PC-9 (cell line): ENCODE measurements around the gene LZTFL1. TPM values are rescaled to one million over a fixed set of nuclear protein-coding genes. Genes with fewer than 3 reads are reported as not detected.
A peak's percentile ranks its signal among the peaks of the same experiment; 100 is the strongest.

Source experiments
- BruUV-seq: library from RNA; stranded (reverse); fragments of 400-500 nt; replicated peaks from 2 replicates; lab custom pipeline; 2021; lab: Mats Ljungman, UMichigan
- CTCF ChIA-PET: fragments of 300-600 bp; sonication (Branson Sonifier 250); formaldehyde crosslinking; loops from one replicate; lab custom pipeline; 2022; ENCODE audit warnings: antibody characterized with exemption; lab: Charles Lee
- POLR2A ChIA-PET: fragments of 300-600 bp; sonication (Branson Sonifier 250); formaldehyde crosslinking; loops from one replicate; lab custom pipeline; 2022; ENCODE audit warnings: antibody characterized with exemption; ENCODE audit not compliant: unreplicated experiment; lab: Charles Lee
- DNase-seq, 2 experiments: peaks; one replicate each; pipeline versions ENCODE4 v3.0.0 to v3.0.0-alpha.2; 2015 to 2022; ENCODE audit warnings: mixed read lengths in 1 of 2
- H2AFZ ChIP-seq: fragments of 200-600 bp; sonication (generic); 2 replicates; pipeline ENCODE4 v1.8.1; 2017; ENCODE audit warnings: antibody characterized with exemption
- H3F3A ChIP-seq: fragments of 200-600 bp; sonication (generic); 2 replicates; pipeline ENCODE4 v1.8.1; 2017; ENCODE audit warnings: antibody characterized with exemption, mild to moderate bottlenecking, low read depth; ENCODE audit not compliant: insufficient read depth
- H3K27ac ChIP-seq: fragments of 200-600 bp; sonication (generic); 2 replicates; pipeline ENCODE4 v1.6.1; 2016; ENCODE audit warnings: mixed run types
- H3K27me3 ChIP-seq: fragments of 200-600 bp; sonication (generic); 2 replicates; pipeline ENCODE4 v1.6.1; 2016; ENCODE audit warnings: low read depth, mixed run types; ENCODE audit not compliant: insufficient read depth
- H3K36me3 ChIP-seq: fragments of 200-600 bp; sonication (generic); 2 replicates; pipeline ENCODE4 v1.6.1; 2016; ENCODE audit warnings: low read depth, mixed run types
- H3K4me1 ChIP-seq: fragments of 200-600 bp; sonication (generic); replicated peaks from 2 replicates; pipeline ENCODE4 v1.6.1; 2016; ENCODE audit warnings: mixed run types; ENCODE audit not compliant: insufficient read depth
- H3K4me2 ChIP-seq: fragments of 200-600 bp; sonication (generic); 2 replicates; pipeline ENCODE4 v1.6.1; 2017; ENCODE audit warnings: mixed run types
- H3K4me3 ChIP-seq: fragments of 200-600 bp; sonication (generic); 2 replicates; pipeline ENCODE4 v1.6.1; 2016; ENCODE audit warnings: mixed run types
- H3K79me2 ChIP-seq: fragments of 200-600 bp; sonication (generic); 2 replicates; pipeline ENCODE4 v1.6.1; 2017; ENCODE audit warnings: low read depth, mixed run types
- H3K9me2 ChIP-seq: fragments of 200-600 bp; sonication (generic); 2 replicates; pipeline ENCODE4 v1.8.1; 2017; ENCODE audit warnings: mild to moderate bottlenecking; ENCODE audit not compliant: insufficient read depth
- H3K9me3 ChIP-seq: fragments of 200-600 bp; sonication (generic); 2 replicates; pipeline ENCODE4 v1.8.1; 2016; ENCODE audit warnings: low read depth; ENCODE audit not compliant: insufficient read depth
- H4K20me1 ChIP-seq: fragments of 200-600 bp; sonication (generic); 2 replicates; pipeline ENCODE4 v1.8.1; 2017; ENCODE audit not compliant: insufficient read depth
- CTCF ChIP-seq: fragments of 200-600 bp; sonication (generic); conservative IDR thresholded peaks from 2 replicates; pipeline ENCODE4 v1.6.1; 2017; ENCODE audit warnings: mixed run types, antibody characterized with exemption, mild to moderate bottlenecking, moderate library complexity
- EZH2 ChIP-seq: fragments of 200-600 bp; sonication (generic); IDR thresholded peaks from 2 replicates; pipeline ENCODE4 v1.8.0; 2017; ENCODE audit warnings: antibody characterized with exemption, low read depth
- intact Hi-C: fragments of 100-400 bp; cut with micrococcal nuclease; formaldehyde crosslinking; loops from one replicate; pipeline ENCODE4 v1.10.0; 2022; ENCODE audit not compliant: unreplicated experiment
- total RNA-seq: library from RNA; stranded (reverse); gene quantifications from 2 replicates; pipeline ENCODE4 v1.2.3, GENCODE V29; 2021

Gene LZTFL1
- total RNA-seq, 1 experiment from 2014 or later: 39.2 TPM

- Histone ChIP-seq H3K4me1 (peaks cover 42% of the 10 kb centered on the region), H3K36me3 (0 out of 2 replicates have a peak, but pooled peaks cover 12% of the 10 kb centered on the region), H3K4me3 (peak overlapping the region; percentile 23; the same call in 1 of the 2 replicates), H3K27ac (peak overlapping the region; percentile 94), H3K4me2 (peak overlapping the region; percentile 65), H3K9me2 (no peaks in the 10 kb centered on the region), H4K20me1 (no peaks in the 10 kb centered on the region), H3F3A (peaks cover 39% of the 10 kb centered on the region), H2AFZ (no peak overlapping the region), H3K9me3 (peaks cover 10% of the 10 kb centered on the region), H3K79me2 (no peaks in the 10 kb centered on the region), H3K27me3 (no peaks in the 10 kb centered on the region)
- CTCF ChIA-PET: no interaction called here
- intact Hi-C loops: loop anchor here (5.0 kb wide), 1 partner anchor 56 kb away; no protein-coding TSS in a partner anchor
- BruUV-seq: no TSS peak
- POLR2A ChIA-PET: no interaction called here
- peak; percentile 69 to 95 for DNase-seq
- TF ChIP-seq EZH2 (no peak), CTCF (no peak)
Measured at GRCh38 chr3:45817831-45818522, 23.9 kb downstream of the LZTFL1 start.

GRCh38 chr3:45816544-45816943 is 25.4 kb downstream of the LZTFL1 start:
- peaks cover 42% of the 10 kb centered on the region for H3K4me1 ChIP-seq
- H3F3A ChIP-seq: peaks cover 39% of the 10 kb centered on the region
- H3K4me2 ChIP-seq: no peak overlapping the region
- no peak overlapping the region for H2AFZ ChIP-seq
- H4K20me1 ChIP-seq: no peaks in the 10 kb centered on the region
- H3K4me3 ChIP-seq: no peak overlapping the region
- H3K9me3 ChIP-seq: peaks cover 10% of the 10 kb centered on the region
- H3K9me2 ChIP-seq: no peaks in the 10 kb centered on the region
- intact Hi-C loops: loop anchor here (5.0 kb wide), 1 partner anchor 54 kb away; no protein-coding TSS in a partner anchor
- no peaks in the 10 kb centered on the region for H3K79me2 ChIP-seq
- BruUV-seq: no TSS peak
- DNase-seq: no peak
- TF ChIP-seq EZH2: no peak
- no peak for TF ChIP-seq CTCF
- H3K36me3 ChIP-seq: 0 out of 2 replicates have a peak, but pooled peaks cover 4% of the 10 kb centered on the region
- peak overlapping the region; percentile 16; the same call in 1 of the 2 replicates for H3K27ac ChIP-seq
- POLR2A ChIA-PET: no interaction called here
- CTCF ChIA-PET: no interaction called here
- H3K27me3 ChIP-seq: no peaks in the 10 kb centered on the region

- Histone ChIP-seq H3K4me1 (peaks cover 35% of the 10 kb centered on the region), H3K4me3 (no peak overlapping the region), H3K9me2 (no peaks in the 10 kb centered on the region), H4K20me1 (no peaks in the 10 kb centered on the region), H2AFZ (no peak overlapping the region), H3K4me2 (no peak overlapping the region), H3F3A (peaks cover 35% of the 10 kb centered on the region), H3K27me3 (no peaks in the 10 kb centered on the region), H3K79me2 (no peaks in the 10 kb centered on the region), H3K27ac (no peak overlapping the region), H3K9me3 (peaks cover 10% of the 10 kb centered on the region), H3K36me3 (no peaks in the 10 kb centered on the region)
- intact Hi-C loops: no loop called here
- DNase-seq: no peak
- CTCF ChIA-PET: no interaction called here
- POLR2A ChIA-PET: no interaction called here
- TF ChIP-seq CTCF (no peak), EZH2 (no peak)
- BruUV-seq: no TSS peak
Measured at GRCh38 chr3:45814322-45814721, 27.6 kb downstream of the LZTFL1 start.
